ENCODE measurements around the gene ENDOD1. TPM values are rescaled to one million over a fixed set of nuclear protein-coding genes. Genes with fewer than 3 reads are reported as not detected.

ENDOD1 gene
- total RNA-seq, 1 donor from 2014 or later, result 25.7 TPM

DNA sequence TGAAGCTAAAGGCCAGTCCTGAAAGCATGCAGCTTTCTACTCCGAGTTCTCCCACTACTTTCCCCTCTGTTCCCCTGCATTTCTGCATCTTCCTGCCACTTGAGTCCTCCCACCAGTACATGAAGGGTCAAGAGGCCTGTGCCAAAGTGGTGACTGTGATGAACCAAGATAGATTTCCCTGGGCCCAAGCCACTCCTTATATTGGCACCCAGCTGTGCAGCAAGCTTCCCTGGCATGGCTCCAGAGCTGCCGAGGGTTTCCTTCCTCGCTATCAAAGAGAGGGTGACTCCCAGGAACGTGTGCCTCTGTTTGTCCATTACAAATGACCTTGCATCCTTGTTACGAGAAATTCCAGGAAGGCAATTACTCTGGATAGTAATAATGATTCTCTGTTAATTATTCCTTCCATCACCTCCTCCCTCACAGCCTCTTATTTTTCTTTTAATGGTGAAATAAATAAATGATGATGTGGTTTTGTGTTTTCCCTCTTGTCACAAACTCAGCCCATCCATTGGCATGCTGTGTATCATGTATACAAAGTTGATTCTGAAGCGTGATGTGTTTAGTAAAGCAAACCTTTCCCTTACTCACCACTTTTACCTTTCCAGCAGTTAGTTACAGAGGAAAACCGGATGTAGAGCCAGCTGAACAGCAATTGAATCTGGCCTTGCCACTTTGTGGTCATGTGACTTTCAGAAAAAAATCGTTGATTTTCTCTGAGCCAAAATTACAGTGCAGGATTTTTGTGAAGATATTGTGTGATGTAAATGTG, 14.7 kb upstream of the ENDOD1 start:
- DNase-seq (ENCODE audit: low spot score in 2 of 2) (no peak), FAIRE-seq (no peak)

DNA sequence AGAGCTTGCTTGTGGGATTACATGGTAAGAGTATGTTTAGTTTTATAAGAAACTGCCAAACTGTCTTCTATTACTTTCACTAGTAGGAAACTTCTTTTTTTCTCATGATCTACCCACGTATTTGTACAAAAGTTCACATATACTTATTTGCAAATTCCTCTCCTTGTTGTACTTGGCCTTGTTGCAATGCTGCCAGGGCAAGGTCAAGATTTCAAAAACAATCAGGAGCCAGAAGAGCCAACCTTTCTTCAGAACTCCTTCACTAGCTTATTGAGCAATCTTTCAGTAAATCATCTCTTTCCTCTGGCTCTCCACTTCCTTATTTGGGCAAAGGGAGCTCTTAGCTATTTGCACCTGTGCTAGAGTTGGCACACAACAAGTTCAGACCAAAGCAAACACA, 13.2 kb upstream of the ENDOD1 start:
- DNase-seq (ENCODE audit: low spot score in 2 of 2) (no peak), FAIRE-seq (no peak)

DNA sequence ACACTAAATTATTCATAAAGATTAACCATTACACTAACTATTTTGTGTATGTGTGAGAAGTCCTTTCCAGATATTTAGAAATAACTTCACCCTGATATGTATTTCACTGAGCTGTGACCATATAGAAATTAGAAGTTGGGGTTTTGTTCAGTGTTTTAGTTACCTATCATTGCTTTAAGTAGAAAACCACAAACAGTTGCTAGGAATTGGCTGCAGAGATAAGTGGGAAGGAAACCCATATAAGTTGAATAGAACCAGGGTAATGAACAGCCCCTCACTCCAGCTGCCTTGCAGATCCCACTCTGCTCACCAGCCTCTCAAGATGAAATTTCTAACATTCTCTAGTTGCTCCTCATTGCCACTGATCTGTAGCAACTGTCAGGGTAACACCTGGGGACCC, 12.7 kb upstream of the ENDOD1 start:
- FAIRE-seq (no peak), DNase-seq (ENCODE audit: low spot score in 2 of 2) (no peak)

- DNase-seq (ENCODE audit: low spot score in 2 of 2) (no peak), FAIRE-seq (no peak)
Observed at GRCh38 chr11:95078526-95078925, 11.1 kb upstream of the ENDOD1 start.

GRCh38 chr11:95081010-95081409, 8.6 kb upstream of the ENDOD1 start:
- no peak for FAIRE-seq
- no peak for DNase-seq (ENCODE audit: low spot score in 2 of 2)

DNA sequence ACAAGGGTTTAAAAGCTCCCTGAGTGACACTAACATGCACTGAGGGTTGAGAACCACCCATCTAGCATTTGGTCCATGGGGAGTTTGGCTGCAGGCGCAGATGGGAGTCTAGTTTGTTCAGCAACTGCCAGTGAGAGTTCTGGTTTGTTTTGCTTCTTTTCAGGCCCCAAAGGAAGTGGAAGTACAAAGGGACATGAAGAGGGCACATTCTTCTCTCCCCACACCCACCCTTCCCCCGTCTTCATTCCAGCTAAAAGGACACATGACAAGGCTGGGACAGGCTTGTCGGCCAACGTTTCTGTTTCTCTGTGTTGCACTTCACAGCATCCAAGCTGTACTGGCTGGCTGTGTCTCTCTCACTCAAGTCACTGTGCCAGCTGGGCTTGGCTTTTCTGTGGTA, 8.2 kb upstream of the ENDOD1 start:
- FAIRE-seq, result no peak

DNA sequence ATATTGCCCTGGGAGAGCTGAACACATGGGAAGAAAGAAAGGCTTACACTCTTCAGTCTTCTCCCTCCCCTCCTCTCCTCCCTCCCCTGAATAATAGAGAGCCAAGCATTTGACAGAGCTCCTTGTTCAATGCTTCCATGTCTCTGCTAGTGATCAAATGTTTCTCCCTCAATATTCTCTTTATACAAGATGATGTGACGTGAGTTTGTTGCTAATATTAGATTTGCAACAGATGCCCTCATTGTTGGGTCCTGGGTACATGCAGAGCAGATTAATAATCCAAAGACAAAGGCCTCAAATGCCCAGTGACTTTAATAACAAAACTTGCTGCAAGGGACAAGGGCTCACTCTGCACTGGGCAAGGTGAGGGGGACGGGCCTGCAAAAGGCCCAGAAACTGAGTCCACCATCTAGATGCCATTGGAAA, 7.1 kb upstream of the ENDOD1 start:
- DNase-seq (ENCODE audit: low spot score in 2 of 2), result no peak

More for the DNA sequence above, 8.2 kb upstream of the ENDOD1 start:
- DNase-seq (ENCODE audit: low spot score in 2 of 2), result no peak

GRCh38 chr11:95084509-95084908, 5.1 kb upstream of the ENDOD1 start:
- FAIRE-seq (no peak), DNase-seq (ENCODE audit: low spot score in 2 of 2) (no peak)

More for the DNA sequence above, 7.1 kb upstream of the ENDOD1 start:
- FAIRE-seq, result peak; percentile 56

- FAIRE-seq, result no peak
- no peak for DNase-seq (ENCODE audit: low spot score in 2 of 2)
Observed at GRCh38 chr11:95085117-95085816, 4.4 kb upstream of the ENDOD1 start.

GRCh38 chr11:95086151-95086550, 3.5 kb upstream of the ENDOD1 start:
- DNase-seq (ENCODE audit: low spot score in 2 of 2) (no peak), FAIRE-seq (no peak)

DNA sequence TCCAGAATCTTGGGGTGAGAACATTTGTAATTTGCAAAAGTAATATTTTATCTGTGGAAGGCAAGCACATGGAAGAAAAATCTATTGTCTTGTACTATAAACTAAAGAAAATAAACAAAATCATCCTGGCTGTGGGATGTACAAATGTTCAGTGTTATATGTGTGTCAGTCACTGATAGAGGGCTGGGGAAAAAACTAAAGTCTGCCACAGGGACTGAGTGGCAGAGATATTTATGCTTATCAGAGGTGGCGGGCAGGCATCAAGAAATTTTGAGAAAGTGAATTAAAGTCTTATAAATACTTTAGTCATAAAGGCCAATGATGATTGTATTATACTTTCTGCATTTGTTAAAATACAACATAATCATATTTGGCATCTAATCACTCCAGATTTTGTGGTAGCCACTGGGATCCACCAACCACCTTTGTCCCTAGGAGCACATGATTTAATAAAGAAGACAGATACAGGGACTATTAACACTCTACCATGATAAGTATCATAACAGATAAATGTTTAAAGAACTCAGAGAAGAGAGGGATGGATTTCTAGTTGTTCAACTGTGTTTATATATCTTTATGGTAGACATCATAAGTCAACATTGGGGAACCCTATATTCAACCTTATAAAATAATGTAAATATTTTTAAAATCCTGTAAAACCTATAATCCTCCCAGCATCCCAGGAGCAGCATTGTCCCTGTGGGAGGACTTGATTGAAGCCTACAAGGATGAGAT, 2.6 kb upstream of the ENDOD1 start:
- DNase-seq (ENCODE audit: low spot score in 2 of 2) (no peak), FAIRE-seq (no peak)

GRCh38 chr11:95088946-95089619, 563 bp upstream of the ENDOD1 start:
- FAIRE-seq, result no peak
- no peak for DNase-seq (ENCODE audit: low spot score in 2 of 2)

- DNase-seq (ENCODE audit: low spot score in 2 of 2) (no peak), FAIRE-seq (no peak)
Observed at GRCh38 chr11:95091663-95092180, 2.1 kb downstream of the ENDOD1 start.

DNA sequence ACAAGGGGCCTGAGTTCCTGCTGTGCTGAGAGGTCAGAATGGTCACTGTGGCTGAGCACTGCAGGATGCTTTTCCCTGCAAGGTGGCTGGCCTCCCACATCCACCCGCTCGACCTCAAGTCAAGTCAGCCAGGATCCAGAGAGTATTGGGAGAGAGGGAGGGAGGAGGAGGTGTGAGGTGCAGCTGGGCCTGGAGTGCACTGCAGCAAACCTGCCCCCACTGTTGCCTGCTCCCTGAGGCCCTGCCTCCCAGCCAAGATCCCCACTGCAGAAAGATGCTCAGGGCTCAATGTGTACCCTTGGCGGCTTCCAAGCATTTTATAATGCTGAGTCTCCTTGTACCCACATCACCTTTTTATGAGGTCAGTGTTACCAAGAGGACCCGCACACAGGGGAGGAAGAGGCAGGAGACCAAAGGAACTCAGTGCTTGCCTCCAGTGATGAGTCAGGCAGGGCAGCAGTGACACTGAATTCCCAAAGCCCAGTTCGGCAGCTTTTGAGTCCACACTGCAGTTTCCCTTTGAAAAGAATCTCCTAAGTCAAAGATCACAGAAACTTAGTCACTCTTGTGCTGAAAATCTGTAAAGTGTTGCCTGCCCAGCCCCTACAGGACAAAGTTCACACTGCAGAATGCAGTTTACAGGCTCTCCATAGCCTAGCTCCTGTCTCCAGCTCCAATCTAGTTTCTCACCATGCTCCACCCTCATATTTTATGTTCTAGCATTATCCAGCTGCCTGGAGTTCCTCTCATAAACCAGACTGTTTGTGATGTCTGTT, 3.1 kb downstream of the ENDOD1 start:
- FAIRE-seq (no peak), DNase-seq (ENCODE audit: low spot score in 2 of 2) (no peak)

DNA sequence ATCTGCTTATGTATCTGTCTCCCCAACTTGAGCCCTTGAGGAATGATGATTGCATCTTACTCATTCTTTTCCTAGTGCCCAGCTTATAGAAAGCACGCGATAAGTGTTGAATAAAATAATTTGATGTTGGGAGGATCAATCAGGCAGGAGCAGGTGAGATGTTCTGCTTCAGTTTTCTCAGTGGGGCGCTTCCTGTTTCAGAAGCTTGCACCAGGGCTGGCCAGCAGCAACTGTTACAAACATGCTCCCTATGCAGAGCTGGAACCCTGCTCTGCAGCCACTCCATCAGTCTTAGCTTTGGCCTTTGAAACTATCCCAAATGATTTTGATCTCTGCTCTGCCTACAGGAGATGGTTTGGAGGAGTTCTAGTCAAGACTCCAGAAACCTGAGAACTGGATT, 3.9 kb downstream of the ENDOD1 start:
- no peak for DNase-seq (ENCODE audit: low spot score in 2 of 2)
- FAIRE-seq, result no peak

GRCh38 chr11:95095858-95096587, 6.4 kb downstream of the ENDOD1 start:
- no peak for DNase-seq (ENCODE audit: low spot score in 2 of 2)
- no peak for FAIRE-seq

DNA sequence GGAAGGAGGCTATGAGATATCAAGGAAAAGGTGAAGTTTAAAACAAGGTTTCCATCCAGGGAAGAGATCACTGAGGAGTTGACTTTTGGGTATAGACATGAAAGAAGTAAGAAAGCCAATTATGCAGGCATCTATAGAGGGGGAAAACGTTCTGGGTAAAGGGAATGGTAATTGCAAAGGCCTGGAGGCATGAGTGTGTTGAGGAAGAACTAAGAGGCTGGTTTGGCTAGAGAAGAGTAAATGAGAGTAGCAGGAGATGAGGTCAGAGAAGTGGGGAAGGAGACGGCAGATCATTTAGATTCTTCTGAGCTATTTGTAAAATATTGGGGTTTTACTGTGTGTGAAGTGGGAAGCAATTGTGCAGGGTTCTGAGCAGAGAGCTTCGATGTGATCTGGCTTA, 7.6 kb downstream of the ENDOD1 start:
- no peak for FAIRE-seq

GRCh38 chr11:95098826-95099225, 9.2 kb downstream of the ENDOD1 start:
- DNase-seq (ENCODE audit: low spot score in 2 of 2), result no peak
- no peak for FAIRE-seq

More for the DNA sequence above, 7.6 kb downstream of the ENDOD1 start:
- DNase-seq (ENCODE audit: low spot score in 2 of 2), result no peak

GRCh38 chr11:95100191-95100648, 10.6 kb downstream of the ENDOD1 start:
- no peak for FAIRE-seq
- DNase-seq (ENCODE audit: low spot score in 2 of 2), result no peak

Measured in frontal cortex (tissue), 4 donors.